PC-9 (cell line): ENCODE data around the gene PROC. TPM values are rescaled to one million over a fixed set of nuclear protein-coding genes. Genes with fewer than 3 reads are reported as not detected.

ENCODE experiments used
- BruUV-seq: library from RNA; stranded (reverse); fragments of 400-500 nt; replicated peaks from 2 replicates; lab custom pipeline; 2021; lab: Mats Ljungman, UMichigan
- CTCF ChIA-PET: fragments of 300-600 bp; sonication (Branson Sonifier 250); formaldehyde crosslinking; loops from one replicate; lab custom pipeline; 2022; ENCODE audit warnings: antibody characterized with exemption; lab: Charles Lee
- POLR2A ChIA-PET: fragments of 300-600 bp; sonication (Branson Sonifier 250); formaldehyde crosslinking; loops from one replicate; lab custom pipeline; 2022; ENCODE audit warnings: antibody characterized with exemption; ENCODE audit not compliant: unreplicated experiment; lab: Charles Lee
- DNase-seq, 2 experiments: peaks; one replicate each; pipeline versions ENCODE4 v3.0.0 to v3.0.0-alpha.2; 2015 to 2022; ENCODE audit warnings: mixed read lengths in 1 of 2
- H2AFZ ChIP-seq: fragments of 200-600 bp; sonication (generic); 2 replicates; pipeline ENCODE4 v1.8.1; 2017; ENCODE audit warnings: antibody characterized with exemption
- H3F3A ChIP-seq: fragments of 200-600 bp; sonication (generic); 2 replicates; pipeline ENCODE4 v1.8.1; 2017; ENCODE audit warnings: antibody characterized with exemption, mild to moderate bottlenecking, low read depth; ENCODE audit not compliant: insufficient read depth
- H3K27ac ChIP-seq: fragments of 200-600 bp; sonication (generic); 2 replicates; pipeline ENCODE4 v1.6.1; 2016; ENCODE audit warnings: mixed run types
- H3K27me3 ChIP-seq: fragments of 200-600 bp; sonication (generic); 2 replicates; pipeline ENCODE4 v1.6.1; 2016; ENCODE audit warnings: low read depth, mixed run types; ENCODE audit not compliant: insufficient read depth
- H3K36me3 ChIP-seq: fragments of 200-600 bp; sonication (generic); 2 replicates; pipeline ENCODE4 v1.6.1; 2016; ENCODE audit warnings: low read depth, mixed run types
- H3K4me1 ChIP-seq: fragments of 200-600 bp; sonication (generic); replicated peaks from 2 replicates; pipeline ENCODE4 v1.6.1; 2016; ENCODE audit warnings: mixed run types; ENCODE audit not compliant: insufficient read depth
- H3K4me2 ChIP-seq: fragments of 200-600 bp; sonication (generic); 2 replicates; pipeline ENCODE4 v1.6.1; 2017; ENCODE audit warnings: mixed run types
- H3K4me3 ChIP-seq: fragments of 200-600 bp; sonication (generic); 2 replicates; pipeline ENCODE4 v1.6.1; 2016; ENCODE audit warnings: mixed run types
- H3K79me2 ChIP-seq: fragments of 200-600 bp; sonication (generic); 2 replicates; pipeline ENCODE4 v1.6.1; 2017; ENCODE audit warnings: low read depth, mixed run types
- H3K9me2 ChIP-seq: fragments of 200-600 bp; sonication (generic); 2 replicates; pipeline ENCODE4 v1.8.1; 2017; ENCODE audit warnings: mild to moderate bottlenecking; ENCODE audit not compliant: insufficient read depth
- H3K9me3 ChIP-seq: fragments of 200-600 bp; sonication (generic); 2 replicates; pipeline ENCODE4 v1.8.1; 2016; ENCODE audit warnings: low read depth; ENCODE audit not compliant: insufficient read depth
- H4K20me1 ChIP-seq: fragments of 200-600 bp; sonication (generic); 2 replicates; pipeline ENCODE4 v1.8.1; 2017; ENCODE audit not compliant: insufficient read depth
- EZH2 ChIP-seq: fragments of 200-600 bp; sonication (generic); IDR thresholded peaks from 2 replicates; pipeline ENCODE4 v1.8.0; 2017; ENCODE audit warnings: antibody characterized with exemption, low read depth
- intact Hi-C: fragments of 100-400 bp; cut with micrococcal nuclease; formaldehyde crosslinking; loops from one replicate; pipeline ENCODE4 v1.10.0; 2022; ENCODE audit not compliant: unreplicated experiment
- total RNA-seq: library from RNA; stranded (reverse); gene quantifications from 2 replicates; pipeline ENCODE4 v1.2.3, GENCODE V29; 2021
- TF ChIP-seq, protein P1 (sequence below): fragments of 200-600 bp; sonication (generic); conservative IDR thresholded peaks from 2 replicates; pipeline ENCODE4 v1.6.1; 2017; ENCODE audit warnings: mixed run types, antibody characterized with exemption, mild to moderate bottlenecking, moderate library complexity

PROC gene
- total RNA-seq, 1 experiment from 2014 or later = 6.1 TPM

DNA sequence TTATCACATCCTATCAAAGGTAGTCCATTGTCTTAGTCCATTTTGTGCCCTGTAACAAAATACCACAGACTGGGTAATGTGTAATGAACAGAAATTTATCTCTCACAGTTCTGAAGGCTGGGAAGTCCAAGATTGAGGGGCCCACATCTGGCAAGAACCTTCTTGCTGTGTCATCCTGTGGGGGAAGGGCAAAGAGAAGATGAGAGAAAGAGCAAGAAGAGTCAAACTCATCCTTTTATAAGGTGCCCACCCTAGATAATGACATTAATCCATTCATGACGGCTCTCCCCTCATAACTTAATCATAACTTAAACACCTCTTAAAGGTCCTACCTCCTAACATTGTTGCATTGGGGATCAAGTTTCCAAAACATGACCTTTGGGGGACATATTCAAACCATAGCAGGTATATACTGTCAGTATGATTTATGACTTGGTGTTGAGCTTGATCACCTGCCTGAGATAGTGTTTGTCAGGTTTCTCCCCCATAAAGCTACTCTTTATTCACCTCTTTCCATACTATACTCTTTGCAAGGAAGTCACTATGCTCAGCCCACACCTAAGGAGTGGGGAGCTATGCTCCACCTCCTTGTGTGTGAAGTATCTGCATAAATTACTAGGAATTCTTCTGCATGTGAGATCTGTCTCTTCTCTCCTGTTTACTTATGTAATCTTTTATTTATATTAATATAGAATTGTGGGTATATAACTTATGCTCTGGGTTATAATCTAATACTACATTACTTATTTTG is 25.2 kb upstream of the PROC start:
- ChIA-PET POLR2A (no interaction called here), CTCF (no interaction called here)
- Histone ChIP-seq H3K4me2 (no peak overlapping the region), H3K9me2 (no peaks in the 10 kb centered on the region), H3K4me3 (no peak overlapping the region), H3K36me3 (no peaks in the 10 kb centered on the region), H4K20me1 (no peaks in the 10 kb centered on the region), H3K9me3 (no peaks in the 10 kb centered on the region), H3K4me1 (peaks cover 33% of the 10 kb centered on the region), H2AFZ (no peak overlapping the region), H3K79me2 (no peaks in the 10 kb centered on the region), H3F3A (peaks cover 19% of the 10 kb centered on the region; the same call in 1 of the 2 replicates), H3K27ac (no peak overlapping the region), H3K27me3 (no peaks in the 10 kb centered on the region)
- no TSS peak for BruUV-seq
- TF ChIP-seq EZH2 = no peak
- TF ChIP-seq, protein P1, sequence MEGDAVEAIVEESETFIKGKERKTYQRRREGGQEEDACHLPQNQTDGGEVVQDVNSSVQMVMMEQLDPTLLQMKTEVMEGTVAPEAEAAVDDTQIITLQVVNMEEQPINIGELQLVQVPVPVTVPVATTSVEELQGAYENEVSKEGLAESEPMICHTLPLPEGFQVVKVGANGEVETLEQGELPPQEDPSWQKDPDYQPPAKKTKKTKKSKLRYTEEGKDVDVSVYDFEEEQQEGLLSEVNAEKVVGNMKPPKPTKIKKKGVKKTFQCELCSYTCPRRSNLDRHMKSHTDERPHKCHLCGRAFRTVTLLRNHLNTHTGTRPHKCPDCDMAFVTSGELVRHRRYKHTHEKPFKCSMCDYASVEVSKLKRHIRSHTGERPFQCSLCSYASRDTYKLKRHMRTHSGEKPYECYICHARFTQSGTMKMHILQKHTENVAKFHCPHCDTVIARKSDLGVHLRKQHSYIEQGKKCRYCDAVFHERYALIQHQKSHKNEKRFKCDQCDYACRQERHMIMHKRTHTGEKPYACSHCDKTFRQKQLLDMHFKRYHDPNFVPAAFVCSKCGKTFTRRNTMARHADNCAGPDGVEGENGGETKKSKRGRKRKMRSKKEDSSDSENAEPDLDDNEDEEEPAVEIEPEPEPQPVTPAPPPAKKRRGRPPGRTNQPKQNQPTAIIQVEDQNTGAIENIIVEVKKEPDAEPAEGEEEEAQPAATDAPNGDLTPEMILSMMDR = no peak
- intact Hi-C loops = no loop called here
- no peak for DNase-seq

DNA sequence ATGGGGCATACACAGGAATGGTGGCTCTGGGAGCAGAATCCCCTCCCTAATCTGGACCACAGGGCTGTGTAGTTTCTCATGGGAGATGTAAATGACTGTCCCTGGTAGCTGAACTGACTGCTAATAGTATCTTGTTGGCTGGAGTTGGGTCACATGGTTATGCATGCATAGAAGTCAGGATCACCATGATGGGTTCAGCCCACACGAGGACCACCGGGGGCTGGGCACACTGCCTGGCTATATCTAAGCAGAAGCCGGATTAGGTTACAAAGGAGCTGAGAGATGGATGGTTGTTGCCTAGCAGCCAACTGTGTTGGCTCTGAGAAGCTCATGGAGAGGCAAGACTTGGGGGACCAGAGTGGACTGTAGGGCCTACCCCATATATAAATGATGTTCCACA is 23.7 kb upstream of the PROC start:
- Histone ChIP-seq H3K4me2 (no peak overlapping the region), H3K79me2 (no peaks in the 10 kb centered on the region), H3F3A (peaks cover 10% of the 10 kb centered on the region; the same call in 1 of the 2 replicates), H3K9me2 (no peaks in the 10 kb centered on the region), H3K36me3 (no peaks in the 10 kb centered on the region), H2AFZ (no peak overlapping the region), H3K4me3 (no peak overlapping the region), H4K20me1 (no peaks in the 10 kb centered on the region), H3K9me3 (no peaks in the 10 kb centered on the region), H3K27me3 (no peaks in the 10 kb centered on the region), H3K4me1 (peaks cover 35% of the 10 kb centered on the region), H3K27ac (no peak overlapping the region)
- no TSS peak for BruUV-seq
- TF ChIP-seq EZH2 = no peak
- TF ChIP-seq, protein P1 = no peak
- POLR2A ChIA-PET = interaction anchor here (0.5 to 0.7 kb wide), 3 partner anchors 25 to 430 kb away, joined by 3 to 12 read pairs (median 8); no protein-coding TSS in a partner anchor
- CTCF ChIA-PET = interaction anchor here (0.7 kb wide), 1 partner anchor 66 kb away, joined by 4 read pairs; no protein-coding TSS in a partner anchor
- no peak for DNase-seq
- intact Hi-C loops = no loop called here

DNA sequence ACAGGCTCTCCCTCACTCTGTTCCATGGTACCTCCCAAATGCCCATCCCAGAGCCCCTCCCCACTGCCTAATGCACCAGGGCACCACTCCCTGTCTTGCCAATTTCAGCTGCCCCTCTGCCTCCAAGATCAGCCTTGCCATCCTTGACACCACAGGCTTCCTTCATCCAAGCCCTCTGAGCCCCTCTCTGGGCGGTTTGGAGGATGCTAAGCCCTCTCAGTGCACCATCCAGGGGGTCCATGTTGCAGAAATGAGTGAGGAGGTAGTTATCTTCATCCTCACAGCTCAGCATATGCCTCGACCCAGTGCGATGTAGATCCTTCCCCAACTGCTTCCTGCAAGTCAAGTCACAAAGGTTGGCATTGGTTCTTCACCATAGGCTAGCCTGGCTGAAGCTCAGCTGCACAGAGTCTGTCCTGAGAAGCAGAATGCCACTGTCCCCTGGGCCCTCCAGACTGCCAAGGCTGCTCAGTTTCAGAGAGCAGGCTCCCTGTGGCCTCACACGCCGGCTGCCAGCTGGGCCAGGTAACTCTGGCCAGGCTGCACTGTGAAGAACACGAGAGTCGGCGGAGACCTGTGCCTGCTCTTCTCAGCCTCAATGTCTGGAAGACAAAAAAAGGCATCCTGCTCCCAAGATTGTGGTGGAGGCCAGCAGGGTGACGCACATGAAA is 20.5 kb upstream of the PROC start:
- Histone ChIP-seq H3K9me2 (no peaks in the 10 kb centered on the region), H3K4me2 (peak overlapping the region; percentile 51), H4K20me1 (no peaks in the 10 kb centered on the region), H3K9me3 (no peaks in the 10 kb centered on the region), H3K79me2 (no peaks in the 10 kb centered on the region), H3K27me3 (no peaks in the 10 kb centered on the region), H2AFZ (no peak overlapping the region; the same call in 1 of the 2 replicates), H3K36me3 (no peaks in the 10 kb centered on the region), H3K4me3 (no peak overlapping the region), H3K4me1 (peaks cover 60% of the 10 kb centered on the region), H3K27ac (no peak overlapping the region), H3F3A (peaks cover 42% of the 10 kb centered on the region)
- no TSS peak for BruUV-seq
- no peak for DNase-seq
- intact Hi-C loops = loop anchor here (1.0 kb wide), 1 partner anchor 9 kb away; no protein-coding TSS in a partner anchor
- no peak for TF ChIP-seq EZH2
- TF ChIP-seq, protein P1 = no peak
- CTCF ChIA-PET = interaction anchor here (0.6 kb wide), 1 partner anchor 308 kb away, joined by 7 read pairs; no protein-coding TSS in a partner anchor
- POLR2A ChIA-PET = interaction anchor here (0.7 kb wide), 1 partner anchor 11 kb away, joined by 3 read pairs; no protein-coding TSS in a partner anchor
